HEK293T (cell line): ENCODE measurements around the gene GNA14.

Experiments used
- ARNT ChIP-seq: fragments of 450-650 bp; IDR thresholded peaks from 2 replicates; pipeline ENCODE4 v1.6.1; 2017; ENCODE audit warnings: mild to moderate bottlenecking
- ELF4 ChIP-seq: fragments of 450-650 bp; IDR thresholded peaks from 2 replicates; pipeline ENCODE4 v1.6.1; 2017; ENCODE audit warnings: antibody characterized with exemption
- FOXK2 ChIP-seq: fragments of 450-650 bp; IDR thresholded peaks from 2 replicates; pipeline ENCODE4 v1.6.1; 2016; ENCODE audit warnings: mild to moderate bottlenecking
- FOXM1 ChIP-seq: fragments of 450-650 bp; IDR thresholded peaks from 2 replicates; pipeline ENCODE4 v1.6.1; 2017; ENCODE audit warnings: mild to moderate bottlenecking, borderline replicate concordance
- SUZ12 ChIP-seq: fragments of 450-650 bp; IDR thresholded peaks from 2 replicates; pipeline ENCODE4 v1.6.1; 2016; ENCODE audit warnings: mild to moderate bottlenecking
- TARDBP ChIP-seq: fragments of 450-650 bp; IDR thresholded peaks from 2 replicates; pipeline ENCODE4 v1.6.1; 2016

GRCh38 chr9:77547106-77547730, 100.9 kb downstream of the GNA14 start:
- TF ChIP-seq SUZ12 (no peak), ARNT (no peak), FOXK2 (no peak), TARDBP (no peak), ELF4 (no peak), FOXM1 (no peak)
